Esophagus muscularis mucosa (tissue), 4 donors: ENCODE measurements around the gene MBTPS1.

Experiments
- EP300 ChIP-seq: sonication (generic); formaldehyde crosslinking; IDR thresholded peaks from one replicate; pipeline ENCODE4 v1.6.1; 2017; ENCODE audit warnings: antibody characterized with exemption
- POLR2A ChIP-seq: fragments of 450-650 bp; IDR thresholded peaks from one replicate; pipeline ENCODE4 v1.6.1; 2017; ENCODE audit warnings: antibody characterized with exemption, moderate library complexity, mild to moderate bottlenecking, low read depth
- POLR2AphosphoS5 ChIP-seq, 2 donors: sonication (generic); formaldehyde crosslinking; IDR thresholded peaks; one replicate each; pipeline ENCODE4 v1.6.1; 2017; ENCODE audit warnings: antibody characterized with exemption in 2 of 2
- TF ChIP-seq, protein P1 (sequence below), 3 experiments: fragments of 200-600 bp in 2 of 3; fragments of 450-650 bp in 1 of 3; sonication (generic) in 2 of 3; IDR thresholded peaks; one replicate each; pipeline ENCODE4 v1.5.1; 2017 to 2019; ENCODE audit warnings: antibody characterized with exemption in 3 of 3, mild to moderate bottlenecking in 2 of 3, moderate library complexity in 1 of 3

DNA sequence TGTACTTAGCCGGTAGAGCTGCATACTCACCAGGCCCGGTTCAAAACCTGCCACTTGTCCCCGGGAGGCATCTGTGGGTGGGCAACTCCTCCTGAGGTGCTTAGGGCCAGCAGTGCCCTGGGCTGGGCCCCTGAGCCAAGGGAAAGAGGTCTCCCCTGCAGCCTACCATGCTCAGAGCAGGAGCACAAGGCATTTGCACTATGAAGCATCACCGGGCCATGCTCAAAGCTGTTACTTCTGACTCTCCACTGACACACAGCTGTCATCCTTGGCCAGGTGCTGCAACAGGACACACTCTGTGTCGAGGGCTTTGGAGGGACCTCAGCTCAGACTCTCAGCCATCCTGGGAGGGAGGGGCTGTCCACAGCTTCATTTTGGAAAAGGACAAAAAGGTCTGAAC is 111.4 kb downstream of the MBTPS1 start:
- TF ChIP-seq, protein P1, sequence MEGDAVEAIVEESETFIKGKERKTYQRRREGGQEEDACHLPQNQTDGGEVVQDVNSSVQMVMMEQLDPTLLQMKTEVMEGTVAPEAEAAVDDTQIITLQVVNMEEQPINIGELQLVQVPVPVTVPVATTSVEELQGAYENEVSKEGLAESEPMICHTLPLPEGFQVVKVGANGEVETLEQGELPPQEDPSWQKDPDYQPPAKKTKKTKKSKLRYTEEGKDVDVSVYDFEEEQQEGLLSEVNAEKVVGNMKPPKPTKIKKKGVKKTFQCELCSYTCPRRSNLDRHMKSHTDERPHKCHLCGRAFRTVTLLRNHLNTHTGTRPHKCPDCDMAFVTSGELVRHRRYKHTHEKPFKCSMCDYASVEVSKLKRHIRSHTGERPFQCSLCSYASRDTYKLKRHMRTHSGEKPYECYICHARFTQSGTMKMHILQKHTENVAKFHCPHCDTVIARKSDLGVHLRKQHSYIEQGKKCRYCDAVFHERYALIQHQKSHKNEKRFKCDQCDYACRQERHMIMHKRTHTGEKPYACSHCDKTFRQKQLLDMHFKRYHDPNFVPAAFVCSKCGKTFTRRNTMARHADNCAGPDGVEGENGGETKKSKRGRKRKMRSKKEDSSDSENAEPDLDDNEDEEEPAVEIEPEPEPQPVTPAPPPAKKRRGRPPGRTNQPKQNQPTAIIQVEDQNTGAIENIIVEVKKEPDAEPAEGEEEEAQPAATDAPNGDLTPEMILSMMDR (IDR thresholded peaks at IDR 0.05): no peak
- no peak for TF ChIP-seq POLR2AphosphoS5 (IDR thresholded peaks at IDR 0.05)
- TF ChIP-seq POLR2A: no peak
- no peak for TF ChIP-seq EP300
